ENCODE results near the gene PPP2R3C. TPM values are rescaled to one million over a fixed set of nuclear protein-coding genes. Genes with fewer than 3 reads are reported as not detected.

Gene PPP2R3C
- total and polyA plus RNA-seq, 2 experiments from 2014 or later: 35.9 to 43.0 TPM

DNA sequence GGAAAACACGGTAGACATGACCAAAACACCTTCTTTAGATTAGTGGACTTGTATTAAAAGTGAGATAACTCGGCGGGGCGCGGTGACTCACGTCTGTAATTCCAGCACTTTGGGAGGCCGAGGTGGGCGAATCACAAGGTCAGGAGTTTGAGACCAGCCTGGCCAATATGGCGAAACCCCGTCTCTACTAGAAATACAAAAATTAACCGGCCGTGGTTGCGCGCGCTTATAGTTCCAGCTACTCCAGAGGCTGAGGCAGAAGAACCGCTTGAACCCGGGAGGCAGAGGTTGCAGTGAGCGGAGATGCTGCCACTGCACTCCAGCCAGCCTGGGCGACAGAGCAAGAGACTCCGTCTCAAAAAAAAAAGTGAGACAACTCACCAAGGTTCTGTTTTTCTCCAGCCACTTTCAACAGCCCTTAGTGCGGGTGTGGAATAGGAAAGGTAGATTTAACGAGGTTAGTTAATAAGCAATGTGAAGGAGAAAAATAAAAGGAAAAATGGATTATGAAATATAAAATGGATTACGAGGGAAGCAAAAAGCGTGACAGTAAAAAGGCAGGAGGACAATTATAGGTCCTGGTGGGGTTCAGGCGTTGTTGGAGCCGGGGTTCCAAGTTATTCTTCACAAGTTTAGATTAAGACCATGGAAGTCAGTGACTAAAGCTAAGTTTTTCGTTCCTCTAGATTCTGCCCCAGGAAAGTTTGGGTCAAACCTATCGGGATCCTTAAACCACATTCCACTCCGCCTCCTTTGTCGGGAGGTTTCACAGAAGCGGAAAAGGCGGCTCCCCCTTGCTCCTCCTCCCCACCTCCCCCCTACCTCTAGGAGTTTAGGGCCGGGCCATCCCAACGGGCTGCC is 534 bp downstream of the PPP2R3C start:
- H3K36me3 ChIP-seq (ENCODE audit: insufficient read depth): no peaks in the 10 kb centered on the region
- Mint-ChIP-seq H3K4me3 (peak overlapping the region; percentile 96), H3K27ac (peak overlapping the region; percentile 100), H3K4me1 (peaks cover 14% of the 10 kb centered on the region), H3K9me3 (no peaks in the 10 kb centered on the region), H3K36me3 (ENCODE audit: low read depth) (peaks cover 10% of the 10 kb centered on the region), H3K27me3 (ENCODE audit: insufficient read depth, low read depth, poor library complexity) (peaks cover 9% of the 10 kb centered on the region)
- no peaks in the 10 kb centered on the region for H3F3A ChIP-seq (replicated peaks; ENCODE audit: low read depth)
- peaks cover 9% of the 10 kb centered on the region; the same call in 1 of the 2 replicates for H3K4me1 ChIP-seq (ENCODE audit: insufficient read depth)
- H3K79me2 ChIP-seq (replicated peaks; ENCODE audit: insufficient read depth): peaks cover 25% of the 10 kb centered on the region; the same call in 1 of the 2 replicates
- DNase-seq (ENCODE audit: low spot score) (no peak), ATAC-seq (no peak)
- H3K27ac ChIP-seq (ENCODE audit: low read depth): peak overlapping the region; percentile 98
- peak overlapping the region; percentile 30 for H2AFZ ChIP-seq
- peak overlapping the region; percentile 77 for H3K4me3 ChIP-seq
- peak overlapping the region; percentile 84 for H3K4me2 ChIP-seq
- H4K20me1 ChIP-seq (replicated peaks; ENCODE audit: insufficient read depth): no peaks in the 10 kb centered on the region
- no peaks in the 10 kb centered on the region for H3K27me3 ChIP-seq (ENCODE audit: insufficient read depth)
- H3K9me2 ChIP-seq (ENCODE audit: insufficient read depth): no peaks in the 10 kb centered on the region
- TF ChIP-seq POLR2AphosphoS5 (IDR thresholded peaks at IDR 0.05; ENCODE audit: low read depth): peak; percentile 72
- no peak for TF ChIP-seq EZH2 (IDR thresholded peaks at IDR 0.05; ENCODE audit: low read depth, unreplicated experiment)

GRCh38 chr14:35117112-35117511 is 4.7 kb downstream of the PPP2R3C start:
- Histone ChIP-seq H3K36me3 (ENCODE audit: insufficient read depth) (peaks cover under 1% of the 10 kb centered on the region), H4K20me1 (replicated peaks; ENCODE audit: insufficient read depth) (no peaks in the 10 kb centered on the region), H2AFZ (no peak overlapping the region), H3K4me2 (no peak overlapping the region), H3K4me3 (no peak overlapping the region), H3K4me1 (ENCODE audit: insufficient read depth) (peaks cover 6% of the 10 kb centered on the region; the same call in 1 of the 2 replicates), H3K27ac (ENCODE audit: low read depth) (no peak overlapping the region), H3F3A (replicated peaks; ENCODE audit: low read depth) (no peaks in the 10 kb centered on the region), H3K27me3 (ENCODE audit: insufficient read depth) (no peaks in the 10 kb centered on the region), H3K9me2 (ENCODE audit: insufficient read depth) (no peaks in the 10 kb centered on the region), H3K79me2 (replicated peaks; ENCODE audit: insufficient read depth) (0 out of 2 replicates have a peak, but pooled peaks cover 7% of the 10 kb centered on the region)
- no peak for ATAC-seq
- Mint-ChIP-seq H3K4me3 (no peak overlapping the region), H3K4me1 (peaks cover 15% of the 10 kb centered on the region), H3K9me3 (peaks cover 5% of the 10 kb centered on the region; the same call in 2 of the 3 replicates), H3K27ac (no peak overlapping the region), H3K27me3 (ENCODE audit: insufficient read depth, low read depth, poor library complexity) (peaks cover 6% of the 10 kb centered on the region), H3K36me3 (ENCODE audit: low read depth) (peaks cover 33% of the 10 kb centered on the region)
- DNase-seq (ENCODE audit: low spot score): no peak
- TF ChIP-seq JUNB (IDR thresholded peaks at IDR 0.05; ENCODE audit: unreplicated experiment): no peak
- TF ChIP-seq, protein P1, sequence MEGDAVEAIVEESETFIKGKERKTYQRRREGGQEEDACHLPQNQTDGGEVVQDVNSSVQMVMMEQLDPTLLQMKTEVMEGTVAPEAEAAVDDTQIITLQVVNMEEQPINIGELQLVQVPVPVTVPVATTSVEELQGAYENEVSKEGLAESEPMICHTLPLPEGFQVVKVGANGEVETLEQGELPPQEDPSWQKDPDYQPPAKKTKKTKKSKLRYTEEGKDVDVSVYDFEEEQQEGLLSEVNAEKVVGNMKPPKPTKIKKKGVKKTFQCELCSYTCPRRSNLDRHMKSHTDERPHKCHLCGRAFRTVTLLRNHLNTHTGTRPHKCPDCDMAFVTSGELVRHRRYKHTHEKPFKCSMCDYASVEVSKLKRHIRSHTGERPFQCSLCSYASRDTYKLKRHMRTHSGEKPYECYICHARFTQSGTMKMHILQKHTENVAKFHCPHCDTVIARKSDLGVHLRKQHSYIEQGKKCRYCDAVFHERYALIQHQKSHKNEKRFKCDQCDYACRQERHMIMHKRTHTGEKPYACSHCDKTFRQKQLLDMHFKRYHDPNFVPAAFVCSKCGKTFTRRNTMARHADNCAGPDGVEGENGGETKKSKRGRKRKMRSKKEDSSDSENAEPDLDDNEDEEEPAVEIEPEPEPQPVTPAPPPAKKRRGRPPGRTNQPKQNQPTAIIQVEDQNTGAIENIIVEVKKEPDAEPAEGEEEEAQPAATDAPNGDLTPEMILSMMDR (conservative IDR thresholded peaks at IDR 0.05; ENCODE audit: low read depth in 2 of 2): no peak
- no peak for TF ChIP-seq POLR2AphosphoS5 (IDR thresholded peaks at IDR 0.05; ENCODE audit: low read depth)
- no peak for TF ChIP-seq ZNF114 (CRISPR knock-in tag; IDR thresholded peaks at IDR 0.05)
- TF ChIP-seq, protein P2, sequence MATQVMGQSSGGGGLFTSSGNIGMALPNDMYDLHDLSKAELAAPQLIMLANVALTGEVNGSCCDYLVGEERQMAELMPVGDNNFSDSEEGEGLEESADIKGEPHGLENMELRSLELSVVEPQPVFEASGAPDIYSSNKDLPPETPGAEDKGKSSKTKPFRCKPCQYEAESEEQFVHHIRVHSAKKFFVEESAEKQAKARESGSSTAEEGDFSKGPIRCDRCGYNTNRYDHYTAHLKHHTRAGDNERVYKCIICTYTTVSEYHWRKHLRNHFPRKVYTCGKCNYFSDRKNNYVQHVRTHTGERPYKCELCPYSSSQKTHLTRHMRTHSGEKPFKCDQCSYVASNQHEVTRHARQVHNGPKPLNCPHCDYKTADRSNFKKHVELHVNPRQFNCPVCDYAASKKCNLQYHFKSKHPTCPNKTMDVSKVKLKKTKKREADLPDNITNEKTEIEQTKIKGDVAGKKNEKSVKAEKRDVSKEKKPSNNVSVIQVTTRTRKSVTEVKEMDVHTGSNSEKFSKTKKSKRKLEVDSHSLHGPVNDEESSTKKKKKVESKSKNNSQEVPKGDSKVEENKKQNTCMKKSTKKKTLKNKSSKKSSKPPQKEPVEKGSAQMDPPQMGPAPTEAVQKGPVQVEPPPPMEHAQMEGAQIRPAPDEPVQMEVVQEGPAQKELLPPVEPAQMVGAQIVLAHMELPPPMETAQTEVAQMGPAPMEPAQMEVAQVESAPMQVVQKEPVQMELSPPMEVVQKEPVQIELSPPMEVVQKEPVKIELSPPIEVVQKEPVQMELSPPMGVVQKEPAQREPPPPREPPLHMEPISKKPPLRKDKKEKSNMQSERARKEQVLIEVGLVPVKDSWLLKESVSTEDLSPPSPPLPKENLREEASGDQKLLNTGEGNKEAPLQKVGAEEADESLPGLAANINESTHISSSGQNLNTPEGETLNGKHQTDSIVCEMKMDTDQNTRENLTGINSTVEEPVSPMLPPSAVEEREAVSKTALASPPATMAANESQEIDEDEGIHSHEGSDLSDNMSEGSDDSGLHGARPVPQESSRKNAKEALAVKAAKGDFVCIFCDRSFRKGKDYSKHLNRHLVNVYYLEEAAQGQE (IDR thresholded peaks at IDR 0.05; ENCODE audit: unreplicated experiment): no peak
- TF ChIP-seq ETS1 (IDR thresholded peaks at IDR 0.05): no peak
- TF ChIP-seq EZH2phosphoT487 (IDR thresholded peaks at IDR 0.05; ENCODE audit: unreplicated experiment): no peak
- no peak for TF ChIP-seq EZH2 (IDR thresholded peaks at IDR 0.05; ENCODE audit: low read depth, unreplicated experiment)
